ENCODE results near the gene NAV1.
"Not testable (repeated sequence)": the region's sequence is repeated elsewhere in the genome, so short reads cannot be mapped to it uniquely, and the experiment has no call there.

The NAV1 gene

DNA sequence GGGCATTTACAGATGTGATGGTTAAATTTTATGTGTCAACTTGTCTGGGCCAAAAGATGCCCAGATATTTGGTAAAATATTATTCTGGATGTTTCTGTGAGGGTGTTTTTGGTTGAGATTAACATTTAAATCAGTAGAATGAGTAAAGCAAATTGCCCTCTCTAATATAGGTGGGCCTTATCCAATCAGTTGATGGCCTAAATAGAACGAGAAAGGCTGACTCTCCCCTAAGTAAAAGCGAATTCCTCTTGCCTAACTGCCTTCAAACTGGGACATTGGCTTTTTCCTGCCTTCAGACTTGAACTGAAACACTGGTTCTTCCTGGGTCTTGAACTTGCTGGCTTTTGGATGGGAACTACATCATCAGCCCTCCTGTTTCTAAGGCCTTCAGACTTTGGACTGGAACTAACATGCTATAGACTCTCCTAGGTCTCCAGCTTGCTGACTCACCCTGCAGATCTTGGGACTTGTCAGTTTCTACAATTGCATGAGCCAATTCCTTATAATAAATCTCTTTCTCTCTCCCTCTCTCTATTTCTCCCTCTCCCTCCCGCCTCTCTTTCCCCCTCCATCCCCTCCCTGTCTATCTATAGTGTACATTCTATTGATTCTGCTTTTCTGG is 10.2 kb upstream of the NAV1 start:
- DNase-seq (ENCODE audit: low spot score), result no peak

DNA sequence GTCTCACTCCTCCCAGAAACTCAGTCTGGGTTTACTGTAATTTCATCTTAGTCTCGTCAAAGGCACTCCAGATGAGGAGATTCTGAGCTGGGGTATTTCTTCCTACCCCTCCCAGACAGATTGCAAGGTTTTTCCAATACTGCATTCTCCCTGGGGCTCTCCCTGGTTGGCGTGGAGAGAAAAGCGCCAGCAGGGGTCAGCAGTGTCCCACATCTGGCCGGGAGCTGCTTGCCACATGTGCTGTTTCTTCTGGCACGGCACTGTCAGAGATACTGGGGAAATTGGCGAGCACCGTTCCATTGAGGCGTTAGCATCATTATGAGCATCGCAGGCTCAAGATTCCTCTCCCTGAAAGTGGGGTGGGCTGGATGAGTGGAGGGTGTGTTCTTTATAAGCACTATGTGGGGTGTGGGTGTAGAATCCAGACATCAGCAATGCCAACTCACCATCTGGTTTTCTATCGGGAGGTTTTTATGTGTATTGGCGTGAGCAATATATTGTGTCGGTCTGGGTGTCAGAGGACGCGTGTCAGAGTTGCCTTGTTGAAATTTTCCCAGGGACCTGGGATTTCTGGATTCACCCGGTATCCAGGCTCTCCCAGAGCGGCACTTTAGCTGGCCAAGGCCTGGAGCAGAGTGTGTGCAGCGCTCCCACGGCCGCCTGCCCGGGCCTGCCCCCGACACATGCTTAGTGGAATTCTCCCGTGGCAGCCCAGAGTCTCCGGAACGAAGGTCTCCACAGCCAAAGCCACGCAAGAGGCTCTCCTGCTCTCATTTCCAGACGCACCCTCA is 8.0 kb upstream of the NAV1 start:
- no peak for DNase-seq (ENCODE audit: low spot score)

DNA sequence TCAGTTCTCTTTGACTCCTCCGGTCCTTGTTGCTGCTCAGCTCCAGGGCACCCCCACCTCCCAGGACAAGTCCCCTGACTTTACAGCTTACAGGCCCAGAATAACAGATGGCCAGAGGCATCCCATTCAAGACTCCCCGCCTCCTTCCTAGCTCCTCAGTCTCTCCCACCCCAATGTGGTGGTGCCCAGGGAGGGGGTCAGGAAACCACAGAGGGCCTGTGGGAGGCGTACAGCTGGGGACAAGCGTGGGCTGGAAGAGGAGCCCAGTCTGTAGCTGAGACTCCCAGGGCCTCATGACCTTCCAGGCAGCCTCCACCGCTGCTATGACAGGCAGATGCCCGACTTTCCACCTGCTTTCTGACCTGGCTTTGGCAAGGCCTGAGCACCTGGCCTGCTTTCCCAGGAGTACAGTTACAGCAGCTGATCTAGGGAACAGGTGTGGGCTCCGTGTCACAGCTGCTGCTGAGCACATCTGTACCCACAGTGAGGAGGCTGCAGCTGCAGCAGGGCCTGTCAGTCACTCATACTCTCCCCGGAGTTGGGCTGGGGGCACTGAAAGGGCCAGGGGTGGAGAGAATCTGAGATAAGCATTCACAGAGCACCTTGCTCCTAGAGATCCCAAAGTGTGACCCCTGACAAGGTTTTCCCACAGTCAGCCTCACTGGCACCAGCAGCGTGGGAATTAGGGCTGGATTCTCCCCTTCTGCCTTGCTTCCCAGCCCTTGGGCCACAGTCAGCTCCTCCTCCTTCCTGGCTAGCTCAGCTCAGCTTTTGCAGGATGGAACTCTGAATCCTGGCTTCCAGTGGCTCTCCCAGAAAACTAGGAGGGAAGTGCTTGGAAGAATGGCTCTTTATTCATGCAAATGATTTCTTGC is 7.1 kb upstream of the NAV1 start:
- DNase-seq (ENCODE audit: low spot score), result no peak

DNA sequence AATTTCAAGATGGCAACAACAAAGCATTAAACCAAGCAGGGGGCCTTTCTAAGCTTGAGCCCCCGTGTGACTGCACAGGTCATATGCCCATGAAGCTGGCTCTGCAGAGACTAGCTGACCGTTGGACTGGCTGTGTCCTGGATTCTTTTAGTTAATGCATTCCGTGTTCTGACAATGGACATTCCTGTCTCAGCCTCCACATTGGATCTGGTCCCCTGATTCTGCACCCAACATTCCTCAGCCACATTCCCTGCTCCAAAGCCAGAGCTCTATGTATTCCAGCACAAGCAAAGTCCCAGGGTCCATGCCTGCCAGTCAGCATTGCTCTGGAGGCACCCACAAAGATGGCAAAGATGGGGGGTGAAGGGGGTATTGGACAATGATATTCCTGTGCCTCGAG is 5.1 kb upstream of the NAV1 start:
- no peak for DNase-seq (ENCODE audit: low spot score)

DNA sequence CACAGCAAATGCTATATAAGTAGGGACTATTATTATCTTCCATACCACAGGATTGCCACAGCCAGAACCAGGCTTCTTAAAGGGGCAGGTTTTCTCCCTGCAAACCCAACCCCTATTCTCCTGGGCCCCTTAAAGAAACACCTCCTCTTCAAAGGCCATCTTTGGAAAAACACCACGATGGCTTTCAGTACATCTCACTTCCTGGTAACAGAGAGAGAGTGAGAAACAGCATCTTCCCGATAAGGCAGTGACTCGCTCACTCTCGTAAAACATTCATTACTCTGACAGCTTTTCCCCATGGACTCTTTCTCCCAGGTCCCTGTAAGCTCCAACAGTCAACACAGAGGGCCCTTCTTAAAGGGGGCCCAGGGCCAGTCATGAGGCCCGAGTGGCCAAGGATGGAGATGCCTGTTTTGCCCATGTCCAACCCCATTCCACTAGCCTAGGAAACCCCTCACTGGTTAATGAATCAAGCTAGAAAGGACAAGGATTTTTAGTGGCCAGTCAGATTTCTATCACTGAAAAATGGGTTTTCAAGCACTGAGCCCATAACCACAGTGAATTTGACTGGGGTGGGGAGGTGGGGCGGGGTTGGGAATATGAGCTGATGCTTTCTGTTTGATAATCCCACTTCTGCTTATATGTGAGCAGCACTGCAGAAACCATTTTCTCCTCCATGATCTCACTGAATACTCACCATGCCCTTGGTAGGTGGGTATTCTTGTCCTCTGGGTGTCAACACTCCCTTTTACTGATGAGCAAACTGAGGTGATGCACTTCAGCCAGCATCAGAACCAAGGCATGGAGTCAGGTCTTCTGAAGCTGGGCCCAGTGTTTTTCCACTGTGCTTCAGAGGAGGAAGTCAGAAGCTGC is 3.6 kb upstream of the NAV1 start:
- DNase-seq (ENCODE audit: low spot score), result no peak

DNA sequence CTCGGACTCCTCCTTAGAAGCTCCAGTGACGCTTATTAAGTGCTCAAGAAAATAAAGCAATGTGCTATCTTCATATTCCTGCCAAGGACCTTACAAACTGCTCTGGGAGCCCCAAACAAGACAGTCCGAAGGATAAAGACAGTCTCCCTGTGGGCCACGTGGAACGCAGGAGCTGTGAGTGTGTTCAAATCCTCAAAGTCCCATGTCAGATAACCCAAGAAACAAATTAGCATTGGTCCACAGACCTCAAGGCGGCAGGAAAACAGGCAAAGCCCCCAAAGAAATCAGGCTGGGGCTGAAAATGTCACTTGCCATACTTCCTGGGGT is 3.0 kb upstream of the NAV1 start:
- DNase-seq (ENCODE audit: low spot score), result no peak

DNA sequence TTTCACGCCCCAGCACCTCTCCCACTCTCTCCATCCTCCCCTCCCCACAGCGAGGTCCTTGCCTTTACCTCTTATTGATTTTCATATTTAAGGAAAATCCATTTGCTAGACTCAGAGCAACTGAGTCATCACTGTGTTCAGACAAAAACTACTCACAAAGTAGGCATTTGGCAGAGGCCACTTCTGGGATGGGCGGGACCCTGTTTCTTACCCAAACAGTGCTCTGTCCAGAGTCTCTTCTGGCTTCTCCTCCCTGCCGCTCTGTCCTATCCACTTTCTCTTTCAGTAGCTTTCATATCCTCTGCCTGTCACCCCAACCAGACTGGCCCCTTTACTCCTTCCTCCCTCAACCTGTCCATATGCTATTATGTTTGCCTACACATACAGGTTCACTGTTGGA is 2.4 kb upstream of the NAV1 start:
- DNase-seq (ENCODE audit: low spot score), result no peak

DNA sequence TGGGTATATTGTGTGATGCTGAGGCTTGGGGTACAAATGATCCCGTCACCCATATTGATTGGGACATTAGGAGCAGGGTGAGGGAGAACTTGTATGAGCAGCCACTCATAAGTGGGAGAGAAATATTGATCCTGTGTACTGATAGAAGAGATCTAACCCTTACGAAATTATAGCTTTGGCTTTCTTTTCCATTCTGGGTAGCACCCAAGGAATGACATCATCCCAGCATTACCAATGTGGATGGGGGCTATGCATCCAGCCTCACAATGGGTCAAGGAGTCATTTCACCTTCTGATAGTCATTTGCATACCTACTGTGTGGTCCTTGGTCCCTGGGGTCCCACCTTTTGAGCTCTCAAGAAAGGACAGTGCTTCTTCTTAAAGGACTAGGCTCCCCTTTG is 1.9 kb upstream of the NAV1 start:
- no peak for DNase-seq (ENCODE audit: low spot score)

DNA sequence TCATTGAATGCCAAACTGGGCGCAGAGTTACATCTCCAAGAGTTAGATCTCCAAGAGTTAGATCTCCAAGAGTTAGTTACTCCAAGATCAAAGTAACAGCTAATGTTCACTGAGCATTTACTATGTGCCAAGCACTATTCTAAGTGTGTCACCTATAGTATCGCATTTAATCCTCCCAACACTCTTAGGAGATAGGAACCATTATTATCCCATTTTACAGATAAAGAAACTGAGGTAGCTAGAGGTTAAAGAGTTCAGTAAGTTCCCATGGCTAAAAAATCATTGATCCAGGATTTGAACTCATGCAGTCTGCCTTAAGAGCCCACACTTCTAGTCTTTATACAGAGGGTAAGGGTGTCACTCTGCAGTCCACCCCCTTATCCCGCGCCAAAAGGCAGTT is 1.5 kb upstream of the NAV1 start:
- DNase-seq (ENCODE audit: low spot score), result no peak

DNA sequence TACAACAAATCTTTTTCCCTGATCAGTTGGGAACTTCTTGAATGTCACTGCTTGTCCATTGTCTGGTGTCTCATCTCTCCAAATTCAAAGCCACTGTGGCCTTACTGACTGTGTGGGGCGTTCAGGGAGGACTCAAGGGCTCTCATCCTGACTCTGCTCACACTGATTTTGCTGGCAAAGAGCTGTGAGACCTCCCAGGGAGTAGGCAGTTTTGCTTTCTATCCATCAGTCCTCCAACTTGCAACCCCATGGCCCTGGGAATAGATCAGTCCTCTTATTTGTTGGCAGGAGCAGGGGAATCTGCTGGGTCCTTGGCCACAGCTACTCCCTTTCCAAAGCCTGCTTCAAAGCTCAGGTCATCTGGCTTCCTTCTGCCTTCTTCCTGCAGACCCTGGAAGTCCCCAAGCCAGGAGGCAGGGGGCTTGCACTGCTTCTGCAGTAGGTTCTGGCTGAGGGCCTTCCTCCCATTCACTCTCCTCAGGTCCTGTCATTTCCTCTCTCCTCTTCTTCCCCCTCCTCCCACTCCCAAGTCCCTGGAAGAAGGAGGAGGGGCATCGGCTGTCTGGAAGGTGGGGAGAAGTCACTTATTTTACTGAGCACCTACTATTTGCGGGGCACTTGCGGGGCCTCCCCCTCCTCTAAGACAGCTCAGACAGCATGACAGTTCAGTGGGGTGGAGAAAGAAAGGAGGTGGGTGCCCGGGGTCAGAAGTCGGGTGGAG is 876 bp upstream of the NAV1 start:
- DNase-seq (ENCODE audit: low spot score), result no peak

DNA sequence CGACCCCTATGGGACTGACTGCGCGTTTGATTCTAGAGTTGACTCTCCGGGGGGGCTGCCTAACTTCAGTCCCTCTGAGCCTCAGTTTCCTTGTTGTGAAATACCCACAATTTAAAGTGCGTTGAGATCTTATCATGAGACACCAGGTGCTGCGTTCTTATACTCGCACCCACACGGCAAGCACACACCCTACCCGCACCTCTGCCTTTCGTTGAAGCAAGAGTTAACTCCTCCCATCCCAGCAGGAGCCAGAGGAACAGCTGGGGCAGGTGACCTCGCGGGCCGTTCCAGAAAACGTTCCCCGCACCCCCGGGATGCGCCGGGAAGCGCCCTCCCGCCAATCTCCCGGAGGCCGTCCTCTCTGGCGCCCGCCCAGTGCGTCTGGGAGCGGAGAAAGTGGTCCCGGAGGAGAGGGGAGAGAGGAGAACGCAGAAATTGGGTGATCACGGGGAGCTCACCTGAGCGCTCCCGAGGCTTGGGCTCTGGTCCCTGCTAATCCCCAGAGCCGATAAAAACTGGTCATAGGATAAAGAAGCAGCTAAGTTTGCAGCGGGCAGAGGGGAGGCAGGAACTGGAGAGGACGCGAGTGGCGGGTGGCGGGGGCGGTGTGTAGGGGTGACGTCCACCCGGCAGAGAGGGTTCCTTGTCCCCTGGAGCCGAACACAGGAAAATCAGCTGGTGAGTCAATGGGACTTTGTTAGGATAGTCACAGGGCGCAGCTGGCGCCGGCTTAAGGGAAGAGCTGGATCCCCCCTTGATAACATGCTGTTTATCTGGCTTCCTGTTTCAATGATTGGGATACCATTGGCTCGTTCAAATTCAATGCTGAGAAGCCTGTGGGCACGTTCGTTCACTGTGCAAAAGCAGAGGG is 869 bp downstream of the NAV1 start:
- DNase-seq (ENCODE audit: low spot score), result no peak

DNA sequence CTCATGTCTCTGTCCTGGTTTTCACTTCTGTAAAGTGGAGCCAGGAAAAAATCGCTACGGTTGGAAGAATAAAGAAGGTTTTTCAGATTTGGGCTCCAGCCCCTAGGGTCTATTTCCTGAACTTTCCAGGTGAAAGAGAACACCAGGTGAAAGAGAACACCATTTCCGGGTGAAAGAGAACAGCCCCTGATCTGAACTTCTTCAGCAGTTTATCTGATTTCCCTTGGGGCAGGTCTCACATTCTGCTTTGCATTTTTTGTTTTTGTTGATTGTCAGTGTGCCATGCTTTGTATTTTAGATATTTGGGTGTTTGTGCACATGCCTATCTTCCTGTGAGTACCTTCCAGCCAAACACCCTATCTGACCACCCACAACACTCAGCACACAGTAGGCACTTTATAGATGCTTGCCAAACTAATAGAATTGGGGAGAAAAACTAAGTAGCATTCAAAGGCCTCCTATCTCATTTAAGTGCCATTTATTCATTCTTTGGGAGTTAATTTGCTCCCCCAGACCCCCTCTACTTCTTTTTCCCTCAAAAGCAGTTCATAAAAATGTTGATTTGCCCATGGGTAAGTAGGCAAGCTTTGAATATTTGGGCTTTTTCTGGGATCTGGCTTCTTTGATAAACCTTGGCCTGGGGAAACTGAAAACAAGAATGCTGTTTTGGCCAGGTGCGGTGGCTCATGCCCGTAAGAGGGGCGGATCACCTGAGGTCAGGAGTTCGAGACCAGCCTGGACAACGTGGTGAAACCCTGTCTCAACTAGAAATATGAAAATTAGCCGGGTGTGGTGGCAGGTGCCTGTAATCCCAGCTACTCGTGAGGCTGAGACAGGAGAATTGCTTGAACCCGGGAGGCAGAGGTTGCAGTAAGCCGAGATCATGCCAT is 2.2 kb downstream of the NAV1 start:
- DNase-seq (ENCODE audit: low spot score), result no peak

DNA sequence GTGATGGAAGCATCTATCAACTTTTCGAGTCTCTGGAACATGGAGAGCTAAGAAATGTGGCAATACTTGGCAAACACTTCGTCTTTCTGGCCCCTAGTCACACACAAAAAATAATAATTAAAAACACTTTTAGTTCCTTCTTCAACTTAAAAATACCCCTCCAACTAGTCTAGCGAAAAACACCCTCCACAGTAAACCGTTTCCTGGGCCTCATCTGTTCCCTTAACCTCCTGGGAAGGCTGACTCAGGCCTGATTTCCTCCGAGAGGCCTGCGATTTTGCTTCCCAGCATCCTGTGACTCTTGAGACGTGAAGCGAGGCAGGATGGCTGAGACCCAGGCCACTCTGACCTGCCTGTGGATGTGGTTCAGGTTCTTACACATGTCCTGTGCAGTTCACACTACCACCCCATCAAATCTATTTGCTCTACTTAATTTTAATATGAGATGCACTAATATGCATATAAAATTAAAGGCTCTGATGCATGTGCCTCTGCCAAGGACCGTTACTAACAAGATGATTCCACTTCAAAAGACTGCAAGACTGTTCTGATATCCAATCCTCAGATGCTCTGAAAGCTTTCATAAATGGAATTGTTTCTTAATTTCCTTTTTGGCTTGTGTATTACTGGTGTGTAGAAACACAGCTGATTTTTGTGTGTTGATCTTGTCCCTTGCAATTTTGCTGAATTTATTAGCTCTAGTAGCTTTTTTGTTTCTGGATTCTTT is 3.5 kb downstream of the NAV1 start:
- no peak for DNase-seq (ENCODE audit: low spot score)

DNA sequence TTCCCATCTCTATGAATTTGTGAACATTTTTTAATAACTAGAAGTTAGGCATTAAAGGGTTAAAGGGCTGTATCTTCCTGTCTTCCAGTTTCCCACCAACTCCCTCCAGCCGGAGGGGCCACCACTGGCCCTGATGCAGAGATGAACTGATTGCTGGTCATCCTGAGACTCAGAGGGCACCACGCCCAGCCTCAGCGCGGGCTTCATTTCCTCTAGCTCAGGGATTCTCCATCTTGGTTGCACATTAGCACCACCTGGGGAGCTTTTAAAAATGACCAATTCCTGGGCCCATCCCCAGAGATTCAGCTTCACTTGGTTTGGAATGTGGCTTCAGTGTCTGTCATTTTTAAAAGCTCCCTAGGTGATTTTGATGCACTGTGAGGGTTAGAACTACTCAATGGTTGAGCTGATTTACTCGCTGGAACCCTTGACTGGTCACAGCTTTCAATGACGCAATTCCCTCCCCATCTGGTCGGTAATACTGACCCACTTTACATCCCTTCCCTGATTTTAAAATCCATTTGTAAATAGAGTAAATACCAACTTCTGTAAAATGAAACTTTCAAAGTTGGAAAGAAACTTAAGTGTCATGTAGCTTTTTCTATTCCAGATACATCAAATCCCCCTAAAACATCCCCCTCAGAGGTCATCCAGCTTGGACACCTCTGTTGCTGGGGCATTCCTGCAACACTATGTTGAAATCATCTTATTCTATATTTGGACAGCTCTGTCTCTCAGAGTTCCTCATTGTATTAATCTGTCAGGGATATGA is 5.1 kb downstream of the NAV1 start:
- no peak for DNase-seq (ENCODE audit: low spot score)

DNA sequence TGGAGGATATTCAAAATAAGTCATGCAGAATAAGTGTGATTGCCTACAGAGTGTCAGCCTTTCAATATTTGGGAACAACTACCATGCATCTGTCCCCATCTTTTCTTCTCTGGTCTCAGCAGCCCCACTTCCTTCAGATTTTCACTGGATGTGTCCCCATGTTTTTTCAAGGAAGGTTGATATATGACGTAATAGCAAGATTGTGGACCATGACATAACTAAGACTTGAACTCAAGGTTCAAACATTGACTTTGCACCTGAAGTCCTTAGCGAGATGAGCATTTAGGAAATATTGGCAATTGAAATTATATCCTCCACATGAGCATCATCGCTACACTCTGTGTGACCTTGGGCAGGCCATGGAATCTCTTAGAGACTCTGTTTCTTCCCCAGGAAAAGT is 5.8 kb downstream of the NAV1 start:
- DNase-seq (ENCODE audit: low spot score), result no peak

DNA sequence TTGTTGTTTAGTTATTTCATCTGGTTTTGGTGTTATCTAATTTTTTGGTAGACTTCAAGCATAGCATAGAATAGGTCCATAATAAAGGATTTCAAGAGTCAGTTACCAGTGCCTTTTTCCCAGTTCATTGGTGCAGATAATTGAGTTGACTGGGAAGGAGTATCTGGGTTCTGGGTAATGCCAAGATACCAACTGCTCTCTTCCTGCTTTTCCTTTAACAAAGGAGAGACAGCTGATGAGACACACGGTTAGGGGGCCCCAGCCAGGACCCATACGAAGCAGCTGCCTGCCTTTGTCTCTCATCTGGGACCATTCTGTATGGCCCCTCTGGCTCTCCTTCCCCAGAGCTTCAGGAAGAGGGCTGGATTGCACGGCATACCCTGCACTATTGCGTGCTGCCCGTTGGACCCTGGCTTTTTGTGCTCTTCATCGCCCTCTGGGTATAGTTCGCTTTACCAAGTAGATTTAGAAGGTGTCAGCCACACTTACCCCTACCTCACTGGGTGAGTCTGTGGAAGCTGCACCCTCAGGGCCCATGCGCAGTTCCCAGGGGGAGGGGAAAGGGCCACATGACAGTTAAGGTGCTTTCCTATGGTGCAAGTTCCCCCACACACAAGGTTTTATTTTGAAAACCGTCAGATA is 7.0 kb downstream of the NAV1 start:
- no peak for DNase-seq (ENCODE audit: low spot score)

DNA sequence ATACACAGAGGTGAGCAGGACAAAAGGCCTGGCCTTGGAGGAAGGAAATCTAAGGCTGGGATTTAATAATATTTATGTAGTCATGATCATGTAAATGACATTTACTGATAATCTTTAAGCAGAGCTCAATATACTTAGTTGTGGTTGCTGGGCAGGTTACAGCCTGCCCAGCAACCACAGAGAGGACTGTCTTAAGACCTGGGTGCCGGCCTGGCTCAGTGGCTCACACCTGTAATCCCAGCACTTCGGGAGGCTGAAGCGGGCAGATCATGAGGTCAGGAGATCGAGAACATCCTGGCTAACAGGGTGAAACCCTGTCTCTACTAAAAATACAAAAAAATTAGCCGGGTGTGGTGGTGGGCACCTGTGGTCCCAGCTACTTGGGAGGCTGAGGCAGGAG is 10.6 kb downstream of the NAV1 start:
- DNase-seq (ENCODE audit: low spot score), result not testable (repeated sequence)

Data from CD4-positive, alpha-beta T cell treated with Interleukin-6 at 100 ng/mL for 8 hours (primary cell).